Measurements from ENCODE around the gene DIAPH2. TPM values are rescaled to one million over a fixed set of nuclear protein-coding genes. Genes with fewer than 3 reads are reported as not detected.
A peak's percentile ranks its signal among the peaks of the same experiment; 100 is the strongest.

Gene DIAPH2
- 34.2 TPM for total RNA-seq
- long read RNA-seq, full-length matches to known transcripts, result 6 of 51 reads
- long read RNA-seq, partial matches to known transcripts, result 13 of 51 reads
- long read RNA-seq, other reads (novel, unspliced or antisense), result 32 of 51 reads

DNA sequence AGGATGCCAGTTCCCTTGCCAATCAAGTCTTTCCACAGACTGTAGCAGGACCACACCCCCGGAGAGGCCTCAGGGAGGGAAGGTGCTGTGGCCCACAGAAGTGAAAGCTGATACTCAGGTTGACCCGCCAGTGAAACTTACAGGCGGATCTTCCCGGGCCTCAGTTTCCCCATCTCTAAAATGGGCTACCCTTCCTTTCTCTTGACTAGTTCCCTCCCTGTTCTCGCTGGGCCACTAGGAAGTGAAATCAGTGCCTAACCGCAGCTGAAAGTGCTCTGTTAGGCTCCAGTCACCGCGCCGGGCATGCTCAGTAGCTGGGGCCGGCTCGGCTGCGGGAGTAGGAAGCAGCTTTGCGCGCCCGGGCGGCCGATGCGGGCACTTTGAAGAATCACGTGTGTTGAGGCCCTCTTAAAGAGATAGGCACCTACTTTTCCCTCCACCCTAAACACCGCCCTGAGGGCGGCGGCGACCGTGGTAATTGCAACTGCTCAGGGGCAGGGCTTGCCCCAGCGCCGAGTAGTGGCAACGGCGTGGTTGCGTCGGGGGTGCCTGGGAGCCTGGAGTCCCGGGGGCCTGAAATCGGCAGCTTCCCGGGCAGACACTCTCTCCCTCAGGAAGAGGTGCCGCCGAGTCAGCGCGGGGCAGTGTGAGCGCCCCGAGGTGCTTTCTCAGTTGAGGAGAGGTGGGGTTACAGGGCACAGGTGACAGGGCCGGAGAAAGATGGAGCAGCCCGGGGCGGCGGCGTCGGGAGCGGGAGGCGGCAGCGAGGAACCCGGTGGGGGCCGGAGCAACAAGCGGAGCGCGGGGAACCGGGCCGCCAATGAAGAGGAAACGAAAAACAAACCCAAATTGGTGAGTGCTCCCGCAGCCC is at the start of gene DIAPH2:
DIAPH2 (plus strand) TSS at position 504 of the 871 bp plus-strand sequence.
- intact Hi-C loops (cut with DNase I), result no loop called here
- Histone ChIP-seq H3K4me1 (no peaks in the 10 kb centered on the region), H3K4me3 (peak within 1 kb of the TSS; percentile 74), H3K36me3 (no peaks in the 10 kb centered on the region), H3K27me3 (ENCODE audit: low read depth) (no peaks in the 10 kb centered on the region), H3K9me3 (no peaks in the 10 kb centered on the region), H3K27ac (peak within 1 kb of the TSS; percentile 82)
- ATAC-seq (peak; percentile 94 to 96), DNase-seq (peak; percentile 89)
- TF ChIP-seq, protein P1, sequence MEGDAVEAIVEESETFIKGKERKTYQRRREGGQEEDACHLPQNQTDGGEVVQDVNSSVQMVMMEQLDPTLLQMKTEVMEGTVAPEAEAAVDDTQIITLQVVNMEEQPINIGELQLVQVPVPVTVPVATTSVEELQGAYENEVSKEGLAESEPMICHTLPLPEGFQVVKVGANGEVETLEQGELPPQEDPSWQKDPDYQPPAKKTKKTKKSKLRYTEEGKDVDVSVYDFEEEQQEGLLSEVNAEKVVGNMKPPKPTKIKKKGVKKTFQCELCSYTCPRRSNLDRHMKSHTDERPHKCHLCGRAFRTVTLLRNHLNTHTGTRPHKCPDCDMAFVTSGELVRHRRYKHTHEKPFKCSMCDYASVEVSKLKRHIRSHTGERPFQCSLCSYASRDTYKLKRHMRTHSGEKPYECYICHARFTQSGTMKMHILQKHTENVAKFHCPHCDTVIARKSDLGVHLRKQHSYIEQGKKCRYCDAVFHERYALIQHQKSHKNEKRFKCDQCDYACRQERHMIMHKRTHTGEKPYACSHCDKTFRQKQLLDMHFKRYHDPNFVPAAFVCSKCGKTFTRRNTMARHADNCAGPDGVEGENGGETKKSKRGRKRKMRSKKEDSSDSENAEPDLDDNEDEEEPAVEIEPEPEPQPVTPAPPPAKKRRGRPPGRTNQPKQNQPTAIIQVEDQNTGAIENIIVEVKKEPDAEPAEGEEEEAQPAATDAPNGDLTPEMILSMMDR (IDR thresholded peaks at IDR 0.05), result peak; percentile 18

- intact Hi-C loops (cut with DNase I), result no loop called here
- DNase-seq, result no peak
- H3K27me3 ChIP-seq (ENCODE audit: low read depth), result no peaks in the 10 kb centered on the region
- no peak for ATAC-seq
- H3K4me3 ChIP-seq, result no peak overlapping the region
- TF ChIP-seq, protein P1 (IDR thresholded peaks at IDR 0.05), result no peak
- no peaks in the 10 kb centered on the region for H3K36me3 ChIP-seq
- H3K4me1 ChIP-seq, result no peaks in the 10 kb centered on the region
- H3K27ac ChIP-seq, result no peak overlapping the region
- no peaks in the 10 kb centered on the region for H3K9me3 ChIP-seq
Measured at GRCh38 chrX:96650023-96650422, 34.6 kb upstream of the DIAPH2 start.

DNA sequence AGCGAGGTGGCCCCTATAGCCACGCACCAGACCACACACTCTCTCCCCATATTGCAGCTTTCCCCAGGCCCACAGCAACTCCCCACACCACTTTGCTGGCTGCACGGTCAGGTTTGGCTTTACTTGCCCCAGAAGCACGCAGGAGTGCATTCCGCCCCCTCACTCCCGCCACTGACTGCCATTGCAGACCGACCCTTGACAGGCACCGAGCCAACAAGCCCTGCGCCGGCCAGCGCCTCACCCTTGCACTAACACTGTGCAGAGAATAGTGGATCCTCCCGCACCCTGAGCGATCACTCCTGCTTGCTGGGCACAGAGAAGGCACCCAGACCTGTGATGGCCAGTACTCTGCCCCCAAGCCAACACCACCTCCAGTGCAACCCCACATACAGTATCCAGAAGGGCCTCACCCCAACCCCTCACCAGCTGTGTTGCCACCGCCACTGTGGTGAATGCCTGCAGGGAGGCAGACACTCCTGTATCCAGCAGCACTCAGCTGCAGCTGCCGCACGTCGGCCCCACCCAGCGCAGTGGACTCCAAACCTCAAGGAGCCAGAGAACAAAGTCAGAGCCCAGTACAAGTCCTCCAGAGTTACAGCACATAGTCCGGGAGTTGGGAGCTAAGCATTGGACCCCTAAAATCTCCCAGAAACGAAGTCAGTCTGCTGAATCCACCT is 28.6 kb upstream of the DIAPH2 start:
- intact Hi-C loops (cut with DNase I), result no loop called here
- TF ChIP-seq, protein P1 (IDR thresholded peaks at IDR 0.05), result no peak
- DNase-seq, result no peak
- no peaks in the 10 kb centered on the region for H3K9me3 ChIP-seq
- H3K4me3 ChIP-seq, result no peak overlapping the region
- H3K27ac ChIP-seq, result no peak overlapping the region
- H3K36me3 ChIP-seq, result no peaks in the 10 kb centered on the region
- ATAC-seq, result no peak
- no peaks in the 10 kb centered on the region for H3K27me3 ChIP-seq (ENCODE audit: low read depth)
- H3K4me1 ChIP-seq, result no peaks in the 10 kb centered on the region

- Histone ChIP-seq H3K36me3 (no peaks in the 10 kb centered on the region), H3K4me1 (no peaks in the 10 kb centered on the region), H3K4me3 (no peak overlapping the region), H3K27ac (no peak overlapping the region), H3K9me3 (no peaks in the 10 kb centered on the region), H3K27me3 (ENCODE audit: low read depth) (no peaks in the 10 kb centered on the region)
- TF ChIP-seq, protein P1 (IDR thresholded peaks at IDR 0.05), result no peak
- DNase-seq, result no peak
- no peak for ATAC-seq
- intact Hi-C loops (cut with DNase I), result no loop called here
Measured at GRCh38 chrX:96682516-96682915, 2.1 kb upstream of the DIAPH2 start.

DNA sequence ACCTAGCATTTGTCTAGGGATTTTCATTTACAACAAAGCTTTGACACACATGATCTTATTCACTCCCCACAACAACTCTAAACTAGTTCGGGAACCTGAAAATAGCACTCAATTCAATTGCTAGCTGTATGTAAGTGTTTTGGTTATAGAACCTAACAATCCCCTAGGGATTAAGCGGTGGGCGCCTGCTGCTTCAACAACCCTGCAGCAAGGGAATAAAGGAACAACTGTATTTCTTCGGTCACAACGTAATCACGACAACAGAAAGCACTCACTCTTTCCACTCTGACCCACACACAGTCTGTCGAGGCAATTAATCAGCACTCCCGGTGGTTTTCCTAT is 674 bp upstream of the DIAPH2 start:
- no peaks in the 10 kb centered on the region for H3K27me3 ChIP-seq (ENCODE audit: low read depth)
- peak overlapping the region; percentile 74 for H3K4me3 ChIP-seq
- TF ChIP-seq, protein P1 (IDR thresholded peaks at IDR 0.05), result no peak
- ATAC-seq (no peak), DNase-seq (no peak)
- no peaks in the 10 kb centered on the region for H3K4me1 ChIP-seq
- peak overlapping the region; percentile 82 for H3K27ac ChIP-seq
- intact Hi-C loops (cut with DNase I), result no loop called here
- no peaks in the 10 kb centered on the region for H3K9me3 ChIP-seq
- no peaks in the 10 kb centered on the region for H3K36me3 ChIP-seq

Measured in lower lobe of right lung (tissue), 2 donors.